Left ventricle myocardium inferior (tissue), 1 donor: Measurements from ENCODE around the gene SLC6A9. TPM values are rescaled to one million over a fixed set of nuclear protein-coding genes. Genes with fewer than 3 reads are reported as not detected.

ENCODE experiments used
- DNase-seq: peaks from one replicate; pipeline ENCODE4 v3.0.0-alpha.2; 2020
- H3K27ac ChIP-seq: fragments of 200-600 bp; replicated peaks from 2 replicates; pipeline ENCODE4 v1.8.0; 2021
- H3K27me3 ChIP-seq: fragments of 200-600 bp; 2 replicates; pipeline ENCODE4 v1.8.0; 2021; ENCODE audit warnings: low read depth
- H3K36me3 ChIP-seq: fragments of 200-600 bp; 2 replicates; pipeline ENCODE4 v1.8.0; 2021
- H3K4me1 ChIP-seq: fragments of 200-600 bp; 2 replicates; pipeline ENCODE4 v1.8.0; 2021
- H3K4me3 ChIP-seq: fragments of 200-600 bp; 2 replicates; pipeline ENCODE4 v1.8.0; 2021; ENCODE audit warnings: mild to moderate bottlenecking, moderate library complexity
- H3K9me3 ChIP-seq: fragments of 200-600 bp; replicated peaks from 2 replicates; pipeline ENCODE4 v1.8.0; 2021
- intact Hi-C: fragments of 100-400 bp; cut with micrococcal nuclease; formaldehyde crosslinking; loops from one replicate; pipeline ENCODE4 v1.11.0; 2022
- total RNA-seq: library from RNA; stranded (reverse); fragmentation: NEBNext Ultra II Directional; extraction: Animal tissue kit (Norgen Biotek cat#: 25700); gene quantifications from one replicate; pipeline ENCODE4 v1.2.1, GENCODE V29; 2021
- TF ChIP-seq, protein P1 (sequence below): fragments of 200-600 bp; IDR thresholded peaks from 2 replicates; pipeline ENCODE4 v1.8.0; 2021; ENCODE audit warnings: antibody characterized with exemption, mild to moderate bottlenecking, borderline replicate concordance
- donor health status: DM: no; HTN: yes; CAD: no; lungs with severe emphysema.

The SLC6A9 gene
- total RNA-seq, 1 donor from 2014 or later = 1.2 TPM

DNA sequence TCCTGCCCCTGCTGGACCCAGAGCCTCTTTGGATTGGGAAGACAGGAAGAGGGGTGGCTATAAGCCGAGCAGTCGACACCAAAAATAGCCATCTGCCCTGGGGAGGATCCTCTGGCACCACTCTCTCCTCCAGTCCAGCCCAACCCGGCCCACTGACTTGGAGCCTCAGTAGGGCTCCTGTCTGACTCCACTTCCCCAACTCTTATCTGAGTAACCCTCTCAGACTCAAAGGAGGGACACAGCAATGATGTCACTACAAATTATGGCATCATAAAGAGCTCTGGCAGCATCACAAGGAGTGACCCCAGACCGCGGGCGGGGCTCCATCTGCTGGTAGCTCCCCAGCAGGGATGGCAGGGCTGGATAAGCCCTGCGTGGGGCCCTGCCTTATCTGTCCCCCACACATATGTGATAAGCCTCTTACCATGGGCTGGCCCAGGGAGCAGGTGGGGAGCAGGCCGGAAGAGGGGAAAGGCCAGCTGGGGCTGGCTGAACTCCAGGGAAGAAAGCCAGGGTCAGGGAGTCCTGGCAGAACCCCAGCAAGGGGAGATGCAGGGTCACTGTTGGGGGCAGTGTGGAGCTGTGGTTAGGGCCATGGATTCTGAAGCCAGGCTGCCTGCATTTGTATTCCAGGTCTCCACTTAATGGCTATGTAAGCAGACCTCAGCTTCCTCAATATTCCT, 4.6 kb upstream of the SLC6A9 start:
- peak overlapping the region; percentile 50 for H3K27ac ChIP-seq
- TF ChIP-seq, protein P1, sequence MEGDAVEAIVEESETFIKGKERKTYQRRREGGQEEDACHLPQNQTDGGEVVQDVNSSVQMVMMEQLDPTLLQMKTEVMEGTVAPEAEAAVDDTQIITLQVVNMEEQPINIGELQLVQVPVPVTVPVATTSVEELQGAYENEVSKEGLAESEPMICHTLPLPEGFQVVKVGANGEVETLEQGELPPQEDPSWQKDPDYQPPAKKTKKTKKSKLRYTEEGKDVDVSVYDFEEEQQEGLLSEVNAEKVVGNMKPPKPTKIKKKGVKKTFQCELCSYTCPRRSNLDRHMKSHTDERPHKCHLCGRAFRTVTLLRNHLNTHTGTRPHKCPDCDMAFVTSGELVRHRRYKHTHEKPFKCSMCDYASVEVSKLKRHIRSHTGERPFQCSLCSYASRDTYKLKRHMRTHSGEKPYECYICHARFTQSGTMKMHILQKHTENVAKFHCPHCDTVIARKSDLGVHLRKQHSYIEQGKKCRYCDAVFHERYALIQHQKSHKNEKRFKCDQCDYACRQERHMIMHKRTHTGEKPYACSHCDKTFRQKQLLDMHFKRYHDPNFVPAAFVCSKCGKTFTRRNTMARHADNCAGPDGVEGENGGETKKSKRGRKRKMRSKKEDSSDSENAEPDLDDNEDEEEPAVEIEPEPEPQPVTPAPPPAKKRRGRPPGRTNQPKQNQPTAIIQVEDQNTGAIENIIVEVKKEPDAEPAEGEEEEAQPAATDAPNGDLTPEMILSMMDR = no peak
- intact Hi-C loops = no loop called here
- H3K4me1 ChIP-seq = peaks cover 32% of the 10 kb centered on the region
- H3K27me3 ChIP-seq = no peaks in the 10 kb centered on the region
- no peaks in the 10 kb centered on the region for H3K9me3 ChIP-seq
- H3K4me3 ChIP-seq = no peak overlapping the region
- no peaks in the 10 kb centered on the region for H3K36me3 ChIP-seq
- DNase-seq = peak; percentile 30

DNA sequence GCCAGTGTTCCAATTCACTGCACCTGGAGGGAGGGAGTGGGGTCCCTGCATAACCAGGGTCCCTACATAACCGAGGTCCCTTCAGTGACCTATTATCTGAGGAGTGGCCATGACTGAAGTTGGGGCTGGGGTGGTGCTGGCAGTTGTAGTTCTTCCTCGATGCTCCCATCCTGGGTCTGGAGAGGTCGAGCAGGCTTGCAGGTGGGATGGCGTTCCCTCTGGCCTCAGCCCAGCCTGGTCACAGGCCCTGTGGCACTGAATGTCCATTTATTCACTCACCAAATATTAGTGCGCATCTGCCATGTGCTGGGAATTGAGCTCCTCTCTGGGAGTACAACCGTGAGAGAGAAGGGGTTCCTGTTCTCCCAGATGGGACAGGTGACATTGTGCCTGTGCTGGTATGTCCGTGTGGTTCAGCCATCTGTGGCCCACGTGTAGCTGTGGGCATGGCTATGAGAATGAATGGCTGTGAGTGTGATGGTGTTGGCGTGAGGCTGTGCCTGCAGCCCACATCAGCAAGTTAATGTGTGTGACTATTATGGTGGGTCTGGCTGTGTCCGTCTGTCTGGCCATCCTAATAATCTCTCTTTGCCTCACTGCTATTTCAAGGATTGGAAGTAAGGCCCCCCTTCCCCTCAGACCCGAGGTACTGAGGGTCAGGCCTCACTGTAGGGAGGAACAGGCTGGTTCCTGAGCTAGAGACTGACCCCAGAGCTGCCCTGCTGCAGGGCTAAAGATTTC, 3.9 kb upstream of the SLC6A9 start:
- TF ChIP-seq, protein P1 = no peak
- intact Hi-C loops = no loop called here
- Histone ChIP-seq H3K27me3 (no peaks in the 10 kb centered on the region), H3K9me3 (no peaks in the 10 kb centered on the region), H3K27ac (peak overlapping the region; percentile 50), H3K36me3 (no peaks in the 10 kb centered on the region), H3K4me1 (peaks cover 39% of the 10 kb centered on the region), H3K4me3 (no peak overlapping the region)
- no peak for DNase-seq

DNA sequence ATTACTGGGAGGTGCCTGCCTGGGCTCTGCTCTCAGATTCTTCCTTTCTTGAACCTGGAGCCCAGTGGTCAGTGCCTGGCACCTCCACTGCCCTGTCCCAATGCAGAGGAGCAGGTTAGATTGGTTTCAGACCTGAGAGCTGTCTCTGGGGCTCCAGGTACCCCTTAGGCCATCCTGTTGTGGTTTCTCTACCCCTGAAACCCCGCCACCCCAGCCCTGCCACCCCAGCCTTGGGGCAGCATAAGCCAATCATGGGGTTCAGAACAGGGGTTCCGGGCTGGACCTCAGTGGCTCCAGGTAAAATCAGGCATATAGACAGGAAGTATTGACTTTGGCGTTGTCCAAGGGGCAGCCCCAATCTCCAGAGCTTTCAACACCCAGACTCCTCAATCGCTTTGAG, 3.2 kb upstream of the SLC6A9 start:
- intact Hi-C loops = no loop called here
- H3K4me3 ChIP-seq = no peak overlapping the region
- H3K27ac ChIP-seq = no peak overlapping the region
- no peaks in the 10 kb centered on the region for H3K9me3 ChIP-seq
- H3K4me1 ChIP-seq = peaks cover 45% of the 10 kb centered on the region
- H3K27me3 ChIP-seq = no peaks in the 10 kb centered on the region
- TF ChIP-seq, protein P1 = no peak
- no peaks in the 10 kb centered on the region for H3K36me3 ChIP-seq
- no peak for DNase-seq

DNA sequence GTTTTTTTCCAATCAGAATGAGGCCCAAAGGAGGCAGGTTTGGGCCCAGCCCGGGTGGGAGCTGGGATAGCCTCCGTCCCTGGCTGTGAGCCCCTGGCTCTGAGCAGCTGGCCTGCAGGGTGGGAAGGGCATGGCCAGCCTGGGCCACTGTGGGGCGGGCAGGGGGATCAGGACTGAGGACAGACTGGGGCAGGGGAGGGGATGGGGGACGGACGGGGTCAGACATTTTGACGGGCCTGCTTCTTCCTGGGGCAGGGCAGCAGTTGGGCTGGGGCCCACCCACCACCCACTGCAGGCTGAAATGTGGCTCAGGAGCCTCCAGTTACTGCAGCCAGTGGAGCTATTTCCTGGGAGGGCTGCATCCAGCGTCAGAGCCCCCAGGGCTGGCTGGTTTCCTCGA, 2.5 kb upstream of the SLC6A9 start:
- no peaks in the 10 kb centered on the region for H3K9me3 ChIP-seq
- TF ChIP-seq, protein P1 = no peak
- H3K27me3 ChIP-seq = no peaks in the 10 kb centered on the region
- intact Hi-C loops = no loop called here
- no peak overlapping the region for H3K4me3 ChIP-seq
- H3K4me1 ChIP-seq = peaks cover 51% of the 10 kb centered on the region
- H3K27ac ChIP-seq = no peak overlapping the region
- H3K36me3 ChIP-seq = no peaks in the 10 kb centered on the region
- DNase-seq = no peak

DNA sequence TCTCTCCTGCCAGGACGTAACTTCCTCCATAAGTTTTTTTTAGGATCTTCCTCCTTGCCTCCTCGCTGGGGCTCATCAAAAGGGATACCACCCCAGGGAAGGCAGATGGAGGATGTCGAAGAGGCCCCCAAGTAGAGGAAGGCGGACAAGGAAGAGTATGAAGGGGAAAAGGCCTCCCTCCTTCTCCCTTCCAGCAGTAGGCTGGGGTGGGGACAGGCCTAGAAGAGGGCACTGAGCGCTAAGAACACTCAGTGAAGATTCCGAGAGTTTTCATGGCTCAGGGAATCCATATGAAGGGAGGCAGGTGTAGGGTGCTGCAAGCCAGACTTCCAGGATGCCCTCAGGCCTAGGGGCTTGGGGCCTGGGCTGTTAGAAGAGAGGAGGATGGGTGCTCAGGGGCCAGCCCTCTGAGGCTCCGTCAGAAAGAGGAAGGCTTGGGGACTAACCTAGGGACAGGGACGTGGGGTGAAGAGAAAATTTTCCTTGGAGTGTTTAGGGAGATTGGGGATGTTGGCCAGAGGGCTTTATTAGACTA, 1.8 kb upstream of the SLC6A9 start:
- Histone ChIP-seq H3K27ac (no peak overlapping the region), H3K4me3 (no peak overlapping the region), H3K4me1 (peaks cover 51% of the 10 kb centered on the region), H3K27me3 (no peaks in the 10 kb centered on the region), H3K9me3 (no peaks in the 10 kb centered on the region), H3K36me3 (no peaks in the 10 kb centered on the region)
- no peak for DNase-seq
- TF ChIP-seq, protein P1 = no peak
- intact Hi-C loops = no loop called here
